ENCODE measurements around the gene CPLANE2. TPM values are rescaled to one million over a fixed set of nuclear protein-coding genes. Genes with fewer than 3 reads are reported as not detected.

Gene CPLANE2
- total RNA-seq, 1 donor: 13.0 TPM

DNA sequence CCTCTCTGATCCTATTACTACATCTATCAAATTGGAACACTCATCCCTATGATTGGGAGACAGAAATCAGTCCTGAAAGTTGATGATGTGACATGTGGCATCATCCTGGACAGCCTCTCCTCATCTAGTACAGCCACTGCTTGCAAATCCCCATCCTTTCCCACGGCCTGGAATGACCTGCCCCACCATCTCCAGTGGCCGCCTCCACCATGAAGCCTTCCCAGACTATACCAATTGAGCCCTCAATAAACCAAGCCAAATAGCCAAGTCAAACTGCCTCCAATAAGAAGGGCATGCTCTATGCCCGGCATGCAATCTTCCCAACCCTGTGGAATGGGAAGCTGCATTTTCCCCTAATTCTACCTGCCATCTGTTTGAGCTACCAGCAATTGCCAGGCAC lies 24.0 kb downstream of the CPLANE2 start:
- TF ChIP-seq, protein P1, sequence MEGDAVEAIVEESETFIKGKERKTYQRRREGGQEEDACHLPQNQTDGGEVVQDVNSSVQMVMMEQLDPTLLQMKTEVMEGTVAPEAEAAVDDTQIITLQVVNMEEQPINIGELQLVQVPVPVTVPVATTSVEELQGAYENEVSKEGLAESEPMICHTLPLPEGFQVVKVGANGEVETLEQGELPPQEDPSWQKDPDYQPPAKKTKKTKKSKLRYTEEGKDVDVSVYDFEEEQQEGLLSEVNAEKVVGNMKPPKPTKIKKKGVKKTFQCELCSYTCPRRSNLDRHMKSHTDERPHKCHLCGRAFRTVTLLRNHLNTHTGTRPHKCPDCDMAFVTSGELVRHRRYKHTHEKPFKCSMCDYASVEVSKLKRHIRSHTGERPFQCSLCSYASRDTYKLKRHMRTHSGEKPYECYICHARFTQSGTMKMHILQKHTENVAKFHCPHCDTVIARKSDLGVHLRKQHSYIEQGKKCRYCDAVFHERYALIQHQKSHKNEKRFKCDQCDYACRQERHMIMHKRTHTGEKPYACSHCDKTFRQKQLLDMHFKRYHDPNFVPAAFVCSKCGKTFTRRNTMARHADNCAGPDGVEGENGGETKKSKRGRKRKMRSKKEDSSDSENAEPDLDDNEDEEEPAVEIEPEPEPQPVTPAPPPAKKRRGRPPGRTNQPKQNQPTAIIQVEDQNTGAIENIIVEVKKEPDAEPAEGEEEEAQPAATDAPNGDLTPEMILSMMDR (IDR thresholded peaks at IDR 0.05; ENCODE audit: insufficient read depth, low read depth, low read length): no peak
- H3K4me3 ChIP-seq (ENCODE audit: low read depth, low read length): no peak overlapping the region
- DNase-seq (ENCODE audit: low read depth): no peak

DNA sequence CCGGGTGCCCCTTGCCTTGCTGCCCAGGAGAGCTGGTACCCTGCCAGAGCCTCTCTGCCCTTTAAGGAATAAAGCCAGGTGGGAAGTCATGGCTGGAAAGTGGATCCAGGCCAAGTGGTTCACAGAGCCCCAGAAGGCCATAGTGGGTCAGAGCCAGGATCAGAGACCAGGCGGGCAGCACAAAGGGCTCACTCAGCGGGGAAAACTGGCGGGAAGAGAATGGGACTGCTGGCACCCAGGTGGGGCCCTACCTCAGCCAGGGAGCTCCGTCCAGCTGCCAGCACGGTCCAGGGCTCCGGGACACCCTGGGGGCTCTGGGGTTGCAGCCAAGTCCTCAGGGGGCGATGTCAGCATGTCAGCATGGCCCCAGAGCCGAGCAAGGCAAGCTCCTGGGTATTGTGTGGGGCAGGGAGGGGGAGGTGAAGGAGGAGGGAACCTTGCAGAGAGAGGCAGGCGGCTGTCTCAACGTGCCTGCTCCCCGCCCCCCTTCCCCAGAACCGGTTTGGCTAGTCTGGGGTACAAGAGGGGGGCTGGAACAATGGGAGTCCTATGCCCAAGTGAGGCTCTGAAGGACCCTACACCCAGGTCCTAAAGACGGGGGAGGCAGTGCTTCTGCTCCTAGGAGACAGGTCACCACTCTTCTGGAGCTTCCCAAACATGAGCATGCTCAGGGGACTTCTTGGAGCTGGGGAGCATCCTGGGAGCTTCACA lies 24.6 kb downstream of the CPLANE2 start, which contains the start of gene ARHGEF19:
TSS of gene ARHGEF19 (minus strand) at position 402 of the 711 bp plus-strand sequence. CDS start 3,598 bp downstream, outside the sequence.
- no peak within 1 kb of the TSS for H3K4me3 ChIP-seq (ENCODE audit: low read depth, low read length)
- TF ChIP-seq, protein P1 (IDR thresholded peaks at IDR 0.05; ENCODE audit: insufficient read depth, low read depth, low read length): no peak
- DNase-seq (ENCODE audit: low read depth): no peak

DNA sequence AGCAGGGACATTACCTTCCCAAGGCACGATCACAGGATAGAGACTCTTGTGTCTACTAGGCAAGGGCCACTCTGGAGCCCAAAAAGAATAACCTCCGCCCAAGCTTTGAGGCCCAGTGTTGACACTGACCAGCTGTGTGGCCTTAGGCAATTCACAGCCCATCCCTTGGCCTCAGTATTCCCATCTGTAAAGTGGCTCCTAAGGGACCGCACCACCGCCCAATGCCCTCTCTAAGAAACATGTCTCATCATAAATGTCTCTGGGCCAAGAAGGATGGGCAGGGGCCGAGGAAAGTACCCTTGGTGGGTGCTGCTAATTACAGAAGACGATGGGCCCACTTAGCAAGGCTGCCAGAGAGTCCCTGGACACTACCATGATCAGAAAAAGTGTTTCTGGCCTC lies 25.2 kb downstream of the CPLANE2 start:
- no peak for DNase-seq (ENCODE audit: low read depth)
- H3K4me3 ChIP-seq (ENCODE audit: low read depth, low read length): no peak overlapping the region
- TF ChIP-seq, protein P1 (IDR thresholded peaks at IDR 0.05; ENCODE audit: insufficient read depth, low read depth, low read length): no peak

DNA sequence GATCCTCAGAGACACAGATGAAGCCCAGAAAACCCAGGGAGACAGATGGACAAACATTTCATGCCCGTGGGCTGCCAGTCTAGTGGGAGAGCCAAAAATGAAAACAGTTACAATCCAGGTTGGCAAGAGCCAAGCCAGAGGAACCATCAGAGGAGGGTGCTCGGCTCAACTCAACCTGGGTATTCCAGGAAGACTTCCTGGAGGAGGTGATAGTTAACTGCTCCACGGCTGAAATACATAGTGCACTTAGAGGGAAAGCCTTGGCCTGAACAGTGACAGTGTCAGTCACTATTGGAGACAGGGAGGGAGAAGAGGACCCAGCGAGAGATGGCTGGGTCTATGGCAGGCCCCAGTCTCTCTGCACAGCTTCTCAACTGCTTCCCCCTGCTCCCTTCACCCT lies 26.4 kb downstream of the CPLANE2 start:
- H3K4me3 ChIP-seq (ENCODE audit: low read depth, low read length): no peak overlapping the region
- TF ChIP-seq, protein P1 (IDR thresholded peaks at IDR 0.05; ENCODE audit: insufficient read depth, low read depth, low read length): no peak
- DNase-seq (ENCODE audit: low read depth): no peak

DNA sequence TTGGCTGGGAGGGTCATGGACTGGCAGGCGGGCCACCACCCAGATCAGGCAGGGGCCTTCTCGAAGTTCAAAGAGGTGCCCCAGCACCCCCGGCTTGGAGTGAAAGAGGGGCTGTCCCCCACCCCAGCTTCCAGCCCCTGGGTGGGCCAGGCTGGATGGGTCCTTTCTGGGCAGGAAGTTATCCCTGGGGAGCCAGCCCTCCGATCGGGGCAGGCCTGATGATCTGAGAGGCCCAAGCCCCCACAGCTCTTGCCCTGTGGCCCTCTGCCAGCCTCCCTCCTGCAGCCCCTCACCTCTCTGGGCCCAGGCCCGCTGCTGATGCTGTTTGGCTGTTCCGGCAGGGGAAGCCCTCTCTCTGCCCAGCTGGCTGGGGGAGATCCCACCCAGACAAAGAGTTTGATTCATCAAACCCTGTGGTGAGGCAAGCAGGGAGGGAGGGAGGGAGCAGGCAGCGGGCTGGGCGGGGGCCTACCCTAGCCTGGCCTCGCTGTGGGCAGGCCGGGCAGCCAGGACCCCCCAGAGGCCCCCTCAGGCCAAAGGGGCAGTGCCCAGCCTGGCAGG lies 27.1 kb downstream of the CPLANE2 start:
- no peak for DNase-seq (ENCODE audit: low read depth)
- TF ChIP-seq, protein P1 (IDR thresholded peaks at IDR 0.05; ENCODE audit: insufficient read depth, low read depth, low read length): no peak
- H3K4me3 ChIP-seq (ENCODE audit: low read depth, low read length): no peak overlapping the region

DNA sequence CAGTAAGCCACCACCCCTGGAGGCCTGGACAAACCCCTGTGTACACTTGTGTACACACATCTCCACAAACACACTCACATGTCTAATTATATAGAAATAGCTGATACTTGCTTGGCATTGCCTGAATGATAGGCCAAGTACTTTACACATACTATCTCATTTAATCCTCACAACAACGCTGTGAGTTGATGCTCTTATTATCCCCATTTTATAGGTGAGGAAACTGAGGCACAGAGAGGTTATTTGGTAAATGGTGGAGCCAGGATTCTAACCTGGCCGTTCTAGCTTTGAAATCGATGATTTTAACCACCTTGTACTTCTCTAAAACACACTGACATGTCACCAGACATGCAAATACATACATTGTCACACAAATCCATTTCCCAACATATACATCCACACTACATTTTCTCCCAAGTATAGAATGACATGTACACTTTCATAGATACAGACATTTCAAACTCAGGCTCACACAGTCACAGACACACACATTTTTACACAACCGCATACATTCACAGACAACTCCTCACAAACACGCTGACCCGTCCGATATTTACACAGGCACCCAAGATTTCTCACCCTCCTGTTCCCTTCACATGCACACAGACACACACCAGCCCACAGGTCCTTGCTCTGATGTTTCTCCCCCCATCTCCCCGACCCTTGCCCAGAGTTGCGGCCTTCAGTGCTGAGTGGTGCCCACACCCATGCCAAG lies 27.7 kb downstream of the CPLANE2 start:
- no peak overlapping the region for H3K4me3 ChIP-seq (ENCODE audit: low read depth, low read length)
- TF ChIP-seq, protein P1 (IDR thresholded peaks at IDR 0.05; ENCODE audit: insufficient read depth, low read depth, low read length): no peak
- no peak for DNase-seq (ENCODE audit: low read depth)
